ENCODE results near the gene CCT5. TPM values are rescaled to one million over a fixed set of nuclear protein-coding genes. Genes with fewer than 3 reads are reported as not detected.
A peak's percentile ranks its signal among the peaks of the same experiment; 100 is the strongest.

Gene CCT5
- total RNA-seq, 1 donor from 2014 or later: 93.2 TPM

GRCh38 chr5:10300246-10300645 is 50.2 kb downstream of the CCT5 start:
- intact Hi-C loops (cut with micrococcal nuclease): no loop called here
- peaks cover 32% of the 10 kb centered on the region for H3K4me1 ChIP-seq
- TF ChIP-seq, protein P1, sequence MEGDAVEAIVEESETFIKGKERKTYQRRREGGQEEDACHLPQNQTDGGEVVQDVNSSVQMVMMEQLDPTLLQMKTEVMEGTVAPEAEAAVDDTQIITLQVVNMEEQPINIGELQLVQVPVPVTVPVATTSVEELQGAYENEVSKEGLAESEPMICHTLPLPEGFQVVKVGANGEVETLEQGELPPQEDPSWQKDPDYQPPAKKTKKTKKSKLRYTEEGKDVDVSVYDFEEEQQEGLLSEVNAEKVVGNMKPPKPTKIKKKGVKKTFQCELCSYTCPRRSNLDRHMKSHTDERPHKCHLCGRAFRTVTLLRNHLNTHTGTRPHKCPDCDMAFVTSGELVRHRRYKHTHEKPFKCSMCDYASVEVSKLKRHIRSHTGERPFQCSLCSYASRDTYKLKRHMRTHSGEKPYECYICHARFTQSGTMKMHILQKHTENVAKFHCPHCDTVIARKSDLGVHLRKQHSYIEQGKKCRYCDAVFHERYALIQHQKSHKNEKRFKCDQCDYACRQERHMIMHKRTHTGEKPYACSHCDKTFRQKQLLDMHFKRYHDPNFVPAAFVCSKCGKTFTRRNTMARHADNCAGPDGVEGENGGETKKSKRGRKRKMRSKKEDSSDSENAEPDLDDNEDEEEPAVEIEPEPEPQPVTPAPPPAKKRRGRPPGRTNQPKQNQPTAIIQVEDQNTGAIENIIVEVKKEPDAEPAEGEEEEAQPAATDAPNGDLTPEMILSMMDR (IDR thresholded peaks at IDR 0.05; ENCODE audit: borderline replicate concordance): no peak
- no peaks in the 10 kb centered on the region for H3K27me3 ChIP-seq (ENCODE audit: low read depth)
- no peak for DNase-seq
- H3K9me3 ChIP-seq (replicated peaks): no peaks in the 10 kb centered on the region
- no peak overlapping the region for H3K27ac ChIP-seq (replicated peaks)
- H3K36me3 ChIP-seq: peaks cover 4% of the 10 kb centered on the region
- H3K4me3 ChIP-seq: no peak overlapping the region

DNA sequence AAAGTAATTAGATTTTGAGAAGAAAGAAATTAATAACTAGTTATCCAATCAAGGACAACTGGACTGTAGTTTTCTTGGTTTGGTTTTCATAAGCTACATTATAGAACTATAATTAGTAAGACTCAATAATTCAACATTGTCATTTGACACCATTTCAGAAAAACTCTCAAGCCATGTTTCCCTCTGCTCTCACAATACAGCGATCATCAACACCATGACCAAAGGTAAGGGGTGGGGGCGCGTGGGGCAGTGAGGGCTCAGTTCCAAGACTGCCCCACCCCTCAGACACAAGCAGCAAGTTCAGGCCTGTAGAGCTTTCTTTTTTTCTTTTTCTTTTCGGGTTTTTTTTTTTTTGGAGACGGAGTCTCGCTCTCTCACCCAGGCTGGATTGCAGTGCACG is 51.2 kb downstream of the CCT5 start:
- DNase-seq: no peak
- TF ChIP-seq, protein P1 (IDR thresholded peaks at IDR 0.05; ENCODE audit: borderline replicate concordance): no peak
- Histone ChIP-seq H3K9me3 (replicated peaks) (no peaks in the 10 kb centered on the region), H3K36me3 (peaks cover 4% of the 10 kb centered on the region), H3K4me3 (peak overlapping the region; percentile 45), H3K27ac (replicated peaks) (peak overlapping the region; percentile 86), H3K27me3 (ENCODE audit: low read depth) (no peaks in the 10 kb centered on the region), H3K4me1 (peaks cover 40% of the 10 kb centered on the region)
- intact Hi-C loops (cut with micrococcal nuclease): no loop called here

DNA sequence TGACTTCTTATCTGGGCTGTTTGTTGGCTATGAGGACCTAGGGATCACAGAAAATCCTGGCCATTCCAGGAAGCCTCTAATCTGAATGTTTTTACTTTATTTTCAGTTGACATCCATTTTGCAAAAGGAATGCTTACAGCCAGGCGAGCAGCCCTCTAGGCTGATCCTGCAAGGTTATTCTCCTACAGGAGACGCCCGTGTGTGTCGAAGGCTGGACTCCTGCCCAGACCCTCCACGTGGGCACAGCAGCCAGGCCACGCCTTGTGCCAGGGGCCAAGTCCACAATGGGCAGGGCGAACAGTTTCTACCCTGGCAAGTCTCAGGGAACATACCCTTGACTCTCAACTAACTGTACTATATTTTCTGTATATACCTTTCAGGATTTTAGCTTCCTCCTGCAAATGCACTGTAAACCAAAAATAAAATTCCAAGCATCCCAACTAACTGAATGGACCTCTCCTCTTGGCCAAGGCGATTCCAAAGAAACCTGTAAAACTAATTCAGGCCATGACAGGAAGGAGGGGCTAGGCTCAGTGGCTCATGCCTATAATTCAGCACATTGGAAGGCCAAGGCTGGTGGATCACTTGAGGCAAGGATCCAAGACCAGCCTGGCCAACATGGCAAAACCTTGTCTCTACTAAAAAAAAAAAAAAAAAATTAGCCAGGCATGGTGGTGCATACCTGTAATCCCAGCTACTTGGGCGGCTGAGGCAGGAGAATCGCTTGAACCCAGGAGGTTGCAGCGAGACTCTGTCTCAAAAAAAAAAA is 51.9 kb downstream of the CCT5 start:
- no peaks in the 10 kb centered on the region for H3K27me3 ChIP-seq (ENCODE audit: low read depth)
- peak overlapping the region; percentile 86 for H3K27ac ChIP-seq (replicated peaks)
- peaks cover 47% of the 10 kb centered on the region for H3K4me1 ChIP-seq
- peak; percentile 86 for DNase-seq
- intact Hi-C loops (cut with micrococcal nuclease): no loop called here
- peaks cover 4% of the 10 kb centered on the region for H3K36me3 ChIP-seq
- H3K4me3 ChIP-seq: peak overlapping the region; percentile 45
- no peaks in the 10 kb centered on the region for H3K9me3 ChIP-seq (replicated peaks)
- TF ChIP-seq, protein P1 (IDR thresholded peaks at IDR 0.05; ENCODE audit: borderline replicate concordance): no peak

- intact Hi-C loops (cut with micrococcal nuclease): no loop called here
- no peaks in the 10 kb centered on the region for H3K9me3 ChIP-seq (replicated peaks)
- peak overlapping the region; percentile 86 for H3K27ac ChIP-seq (replicated peaks)
- H3K4me3 ChIP-seq: no peak overlapping the region
- DNase-seq: no peak
- H3K4me1 ChIP-seq: peaks cover 55% of the 10 kb centered on the region
- no peaks in the 10 kb centered on the region for H3K27me3 ChIP-seq (ENCODE audit: low read depth)
- H3K36me3 ChIP-seq: peaks cover 4% of the 10 kb centered on the region
- TF ChIP-seq, protein P1 (IDR thresholded peaks at IDR 0.05; ENCODE audit: borderline replicate concordance): no peak
Observed at GRCh38 chr5:10303201-10303600, 53.1 kb downstream of the CCT5 start.

DNA sequence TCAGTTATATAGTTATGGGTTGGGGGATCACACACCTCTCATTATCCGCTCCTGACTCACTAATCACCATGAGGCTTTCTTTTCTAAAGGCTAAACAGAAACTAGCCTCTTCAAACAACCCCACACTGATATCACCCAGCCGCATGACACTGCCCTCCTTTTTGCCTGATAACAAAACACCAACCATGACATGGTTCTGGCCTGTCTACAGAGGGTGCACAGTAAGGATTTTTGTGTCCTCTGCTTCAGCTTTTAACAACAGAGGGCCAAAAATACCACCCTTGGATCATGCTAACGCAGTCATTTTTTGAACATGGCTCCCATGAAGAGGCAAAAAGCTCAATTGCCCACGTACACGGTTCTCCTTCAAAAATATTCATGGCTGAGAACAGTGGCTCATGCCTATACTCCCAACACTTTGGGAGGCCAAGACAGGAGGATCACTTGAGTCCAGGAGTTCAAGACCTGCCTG is 53.7 kb downstream of the CCT5 start:
- H3K4me3 ChIP-seq: no peak overlapping the region
- intact Hi-C loops (cut with micrococcal nuclease): no loop called here
- H3K36me3 ChIP-seq: peaks cover 4% of the 10 kb centered on the region
- TF ChIP-seq, protein P1 (IDR thresholded peaks at IDR 0.05; ENCODE audit: borderline replicate concordance): no peak
- peak overlapping the region; percentile 86 for H3K27ac ChIP-seq (replicated peaks)
- H3K4me1 ChIP-seq: peaks cover 55% of the 10 kb centered on the region
- DNase-seq: no peak
- H3K9me3 ChIP-seq (replicated peaks): no peaks in the 10 kb centered on the region
- no peaks in the 10 kb centered on the region for H3K27me3 ChIP-seq (ENCODE audit: low read depth)

All from left ventricle myocardium inferior (tissue), 1 donor.